Panc1 (cell line): ENCODE measurements around the gene ILDR2. TPM values are rescaled to one million over a fixed set of nuclear protein-coding genes. Genes with fewer than 3 reads are reported as not detected.

ENCODE experiments used
- ATAC-seq: fragments of 200-7000 bp; cut with Tn5 transposase; 2 replicates; pipeline ENCODE4 v1.9.1; 2020; ENCODE audit warnings: mild to moderate bottlenecking, moderate library complexity
- BruUV-seq: library from RNA; stranded (reverse); fragments of 400-500 nt; replicated peaks from 2 replicates; lab custom pipeline; 2021; lab: Mats Ljungman, UMichigan
- CTCF ChIA-PET: fragments of 300-600 bp; sonication (Branson Sonifier 250); formaldehyde crosslinking; loops from one replicate; lab custom pipeline; 2022; ENCODE audit warnings: antibody characterized with exemption; lab: Charles Lee
- POLR2A ChIA-PET: fragments of 300-600 bp; sonication (Branson Sonifier 250); formaldehyde crosslinking; loops from one replicate; lab custom pipeline; 2022; ENCODE audit warnings: antibody characterized with exemption; lab: Charles Lee
- DNase-seq: peaks from one replicate; pipeline ENCODE4 v3.0.0-alpha.2; 2010; ENCODE audit warnings: low read depth, low spot score
- H3K27ac ChIP-seq: 2 replicates; pipeline ENCODE4 v1.5.1; 2011; ENCODE audit warnings: mild to moderate bottlenecking, low read length, inconsistent platforms
- H3K27me3 ChIP-seq: fragments of 200-500 bp; sonication (Bioruptor generic); 2 replicates; pipeline ENCODE4 v1.6.0; 2014; ENCODE audit warnings: low read length, inconsistent platforms; ENCODE audit not compliant: control insufficient read depth, insufficient read depth
- H3K36me3 ChIP-seq: fragments of 200-500 bp; sonication (Bioruptor generic); 2 replicates; pipeline ENCODE4 v1.5.1; 2014; ENCODE audit warnings: inconsistent platforms, mild to moderate bottlenecking, low read length, moderate library complexity; ENCODE audit not compliant: control insufficient read depth, insufficient read depth
- H3K4me1 ChIP-seq: 2 replicates; pipeline ENCODE4 v1.5.1; 2011; ENCODE audit warnings: inconsistent platforms, mild to moderate bottlenecking, low read length, moderate library complexity; ENCODE audit not compliant: control insufficient read depth, insufficient read depth
- H3K4me3 ChIP-seq, 2 experiments: 2 replicates each; pipeline ENCODE4 v1.5.1; 2011 to 2012; ENCODE audit warnings: low read depth in 2 of 2, low read length in 2 of 2, mild to moderate bottlenecking in 2 of 2, inconsistent platforms in 1 of 2, moderate library complexity in 1 of 2
- H3K9me3 ChIP-seq: fragments of 200-500 bp; sonication (Bioruptor generic); 2 replicates; pipeline ENCODE4 v1.5.1; 2014; ENCODE audit warnings: low read depth, mild to moderate bottlenecking, inconsistent platforms, low read length, moderate library complexity; ENCODE audit not compliant: control insufficient read depth, insufficient read depth
- CTCF ChIP-seq: fragments of 450-650 bp; IDR thresholded peaks from 2 replicates; pipeline ENCODE4 v1.5.1; 2017; ENCODE audit warnings: mild to moderate bottlenecking
- POLR2AphosphoS5 ChIP-seq: IDR thresholded peaks from 2 replicates; pipeline ENCODE4 v1.6.1; 2012; ENCODE audit warnings: mild to moderate bottlenecking, low read depth, low read length, moderate library complexity
- REST ChIP-seq, 2 experiments: IDR thresholded peaks; 2 replicates each; pipeline ENCODE4 v1.6.1; 2011 to 2012; ENCODE audit warnings: low read depth in 2 of 2, control low read depth in 1 of 2, low read length in 1 of 2, mild to moderate bottlenecking in 1 of 2, moderate library complexity in 1 of 2; ENCODE audit not compliant: insufficient read depth in 1 of 2
- SIN3A ChIP-seq: IDR thresholded peaks from 2 replicates; pipeline ENCODE4 v1.6.1; 2012; ENCODE audit warnings: low read depth, mild to moderate bottlenecking, low read length, moderate library complexity, borderline replicate concordance; ENCODE audit not compliant: insufficient read depth
- TCF7L2 ChIP-seq: IDR thresholded peaks from 2 replicates; pipeline ENCODE4 v1.6.1; 2011; ENCODE audit warnings: mild to moderate bottlenecking, low read depth, low read length, inconsistent platforms
- in situ Hi-C: cut with HindIII; loops from 2 replicates; pipeline ENCODE4 v1.10.0; 2016; ENCODE audit warnings: low sequenced_read_pairs, low pct_unique_long_range_greater_than_20kb
- intact Hi-C: fragments of 100-400 bp; cut with micrococcal nuclease; formaldehyde crosslinking; loops from one replicate; pipeline ENCODE4 v1.10.0; 2022; ENCODE audit not compliant: unreplicated experiment
- total RNA-seq: library from RNA; stranded (reverse); gene quantifications from one replicate; pipeline ENCODE4 v1.2.1, GENCODE V29; 2021; ENCODE audit not compliant: unreplicated experiment

ILDR2 gene
- total RNA-seq, 1 experiment from 2014 or later: 0.08 TPM

- POLR2A ChIA-PET: no interaction called here
- Histone ChIP-seq H3K4me3 (no peak overlapping the region), H3K27ac (no peak overlapping the region), H3K9me3 (no peaks in the 10 kb centered on the region), H3K36me3 (no peaks in the 10 kb centered on the region), H3K27me3 (peaks cover 33% of the 10 kb centered on the region), H3K4me1 (no peaks in the 10 kb centered on the region)
- no TSS peak for BruUV-seq
- intact Hi-C loops (no loop called here), in situ Hi-C loops (no loop called here)
- DNase-seq: no peak
- ATAC-seq: no peak
- CTCF ChIA-PET: no interaction called here
- TF ChIP-seq TCF7L2 (no peak), CTCF (no peak), REST (IDR thresholded peaks at IDR 0.05; ENCODE audit: insufficient read depth in 1 of 2, low read depth in 2 of 2, low read length in 1 of 2) (no peak), POLR2AphosphoS5 (no peak), SIN3A (no peak)
These were observed 86.8 kb downstream of the ILDR2 start for GRCh38 chr1:166888373-166889111.

- no peak for DNase-seq
- Histone ChIP-seq H3K4me3 (no peak overlapping the region), H3K4me1 (no peaks in the 10 kb centered on the region), H3K27ac (no peak overlapping the region), H3K27me3 (peaks cover 30% of the 10 kb centered on the region), H3K36me3 (no peaks in the 10 kb centered on the region), H3K9me3 (no peaks in the 10 kb centered on the region)
- in situ Hi-C loops: no loop called here
- no peak for ATAC-seq
- POLR2A ChIA-PET: no interaction called here
- CTCF ChIA-PET: interaction anchor here (0.6 to 1.2 kb wide), 2 partner anchors 9 to 694 kb away, joined by 3 read pairs; partner anchors contain the start of gene TADA1
- BruUV-seq: no TSS peak
- intact Hi-C loops: no loop called here
- TF ChIP-seq SIN3A (no peak), TCF7L2 (no peak), REST (IDR thresholded peaks at IDR 0.05; ENCODE audit: insufficient read depth in 1 of 2, low read depth in 2 of 2, low read length in 1 of 2) (no peak), POLR2AphosphoS5 (no peak), CTCF (no peak)
These were observed 90.4 kb downstream of the ILDR2 start for GRCh38 chr1:166884971-166885370.
